CD4-positive, alpha-beta T cell (primary cell): ENCODE results near the gene PAPSS2. TPM values are rescaled to one million over a fixed set of nuclear protein-coding genes. Genes with fewer than 3 reads are reported as not detected.

Experiments
- ATAC-seq: fragments of 200-7000 bp; cut with Tn5 transposase; one replicate; pipeline ENCODE4 v1.10.0; 2022; ENCODE audit warnings: mild to moderate bottlenecking; ENCODE audit not compliant: poor library complexity
- CTCF ChIA-PET: fragments of 350-600 bp; sonication (Branson Sonifier 250); formaldehyde crosslinking; loops from one replicate; lab custom pipeline; 2021; ENCODE audit warnings: antibody characterized with exemption, inconsistent platforms; lab: Charles Lee
- POLR2A ChIA-PET: fragments of 350-600 bp; sonication (Branson Sonifier 250); formaldehyde crosslinking; loops from one replicate; lab custom pipeline; 2021; ENCODE audit warnings: antibody characterized with exemption, inconsistent platforms; lab: Charles Lee
- DNase-seq, 14 experiments: peaks; one replicate each; pipeline ENCODE4 v3.0.0-alpha.2; 2013 to 2020; ENCODE audit warnings: mixed read lengths in 2 of 14
- H3K27ac ChIP-seq, 2 donors: one replicate each; pipeline versions ENCODE4 v1.5.1 to v1.7.0; 2013; ENCODE audit warnings: low read length in 2 of 2, low read depth in 1 of 2, mild to moderate bottlenecking in 1 of 2
- H3K27me3 ChIP-seq, 2 experiments: 1 replicate in 1 of 2; 2 replicates in 1 of 2; pipeline versions ENCODE4 v1.6.1 to v1.7.0; 2013; ENCODE audit warnings: low read length in 2 of 2, control low read depth in 1 of 2, mild to moderate bottlenecking in 1 of 2, moderate library complexity in 1 of 2; ENCODE audit not compliant: insufficient read depth in 2 of 2, control insufficient read depth in 1 of 2
- H3K36me3 ChIP-seq: one replicate; pipeline ENCODE4 v1.6.1; 2013; ENCODE audit warnings: low read length, control low read depth; ENCODE audit not compliant: insufficient read depth
- H3K4me1 ChIP-seq: one replicate; pipeline ENCODE4 v1.6.1; 2013; ENCODE audit warnings: low read length, control low read depth; ENCODE audit not compliant: insufficient read depth
- H3K4me3 ChIP-seq: one replicate; pipeline ENCODE4 v1.5.1; 2013; ENCODE audit warnings: mild to moderate bottlenecking, low read length, moderate library complexity
- H3K9me3 ChIP-seq, 2 experiments: 1 replicate in 1 of 2; 2 replicates in 1 of 2; pipeline versions ENCODE4 v1.6.1 to v1.7.0; 2013; ENCODE audit warnings: low read length in 2 of 2, mild to moderate bottlenecking in 2 of 2, control low read depth in 1 of 2, moderate library complexity in 1 of 2; ENCODE audit not compliant: control insufficient read depth in 1 of 2, insufficient read depth in 1 of 2
- H3K27ac Mint-ChIP-seq: one replicate; pipeline ENCODE4 v1.8.0; 2020; ENCODE audit warnings: mixed read lengths
- H3K27me3 Mint-ChIP-seq: one replicate; pipeline ENCODE4 v1.8.0; 2021; ENCODE audit warnings: mixed read lengths
- H3K36me3 Mint-ChIP-seq: one replicate; pipeline ENCODE4 v1.8.0; 2021; ENCODE audit warnings: low read depth, mixed read lengths
- H3K4me1 Mint-ChIP-seq: one replicate; pipeline ENCODE4 v1.8.0; 2021; ENCODE audit warnings: low read depth, mixed read lengths
- H3K4me3 Mint-ChIP-seq: one replicate; pipeline ENCODE4 v1.8.0; 2020; ENCODE audit warnings: mild to moderate bottlenecking, mixed read lengths
- H3K9me3 Mint-ChIP-seq: one replicate; pipeline ENCODE4 v1.8.0; 2020; ENCODE audit warnings: mixed read lengths
- intact Hi-C, 2 experiments: fragments of 100-400 bp; cut with DNase I in 1 of 2; cut with micrococcal nuclease in 1 of 2; formaldehyde crosslinking; loops; one replicate each; pipeline versions ENCODE4 v1.15.1 to v1.9.0; 2023 to 2025; cut with DNase I, micrococcal nuclease
- total RNA-seq, 174 experiments: library from RNA in 2 of 174; stranded (reverse) in 2 of 174; gene quantifications; one replicate each; pipeline ENCODE4 v1.2.3 and lab custom pipeline; 2021 to 2026
- TF ChIP-seq, protein P1 (sequence below): fragments of 200-600 bp; IDR thresholded peaks from one replicate; pipeline ENCODE4 v1.8.0; 2022; ENCODE audit warnings: antibody characterized with exemption, mild to moderate bottlenecking

The PAPSS2 gene
- total RNA-seq, 2 experiments from 2014 or later, result not detected

DNA sequence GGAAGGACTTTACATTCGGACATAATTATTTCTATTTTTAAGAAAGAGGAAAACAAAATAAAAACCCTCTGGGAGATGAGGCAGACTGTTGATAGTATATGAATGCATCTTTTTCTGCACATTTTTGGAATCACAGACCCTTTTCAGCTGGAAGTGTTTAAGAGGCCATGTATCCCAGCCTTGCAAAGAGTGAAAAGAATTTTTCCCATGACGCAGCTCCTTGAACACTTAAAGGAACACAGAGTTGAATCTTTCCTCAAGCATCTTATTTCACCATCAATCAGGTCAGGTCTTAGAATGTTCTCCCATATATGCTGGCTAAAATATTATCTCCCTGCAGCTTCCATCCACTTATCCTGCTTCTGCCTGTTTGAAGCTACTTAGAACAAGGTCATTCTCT is 45.9 kb upstream of the PAPSS2 start:
- no peaks in the 10 kb centered on the region for H3K4me1 ChIP-seq
- CTCF ChIA-PET, result interaction anchor here (0.7 kb wide), 1 partner anchor 1047 kb away, joined by 4 read pairs; no protein-coding TSS in a partner anchor

DNA sequence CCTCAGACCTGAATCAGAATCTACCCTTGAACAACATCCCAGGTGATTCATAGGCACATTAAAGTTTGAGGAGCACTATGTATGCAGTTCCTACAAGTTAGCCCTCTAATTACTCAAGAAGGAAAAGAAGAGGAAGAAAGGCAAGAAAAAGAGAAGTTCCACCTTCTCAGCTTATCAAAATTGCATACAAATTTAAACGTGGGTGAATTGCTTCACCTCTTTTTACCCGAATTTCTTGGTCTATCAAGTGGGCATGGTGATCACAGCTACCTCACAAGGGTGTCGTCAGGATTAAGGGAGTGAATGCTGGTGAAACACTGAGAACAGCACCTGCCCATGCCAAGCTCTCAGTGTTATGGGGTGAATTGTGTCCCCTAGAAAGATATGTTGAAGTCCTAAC is 43.8 kb upstream of the PAPSS2 start:
- POLR2A ChIA-PET, result no interaction called here
- ATAC-seq, result no peak

More for the DNA sequence above, 45.9 kb upstream of the PAPSS2 start:
- Mint-ChIP-seq H3K9me3 (peaks cover 4% of the 10 kb centered on the region), H3K4me1 (no peaks in the 10 kb centered on the region), H3K27ac (no peak overlapping the region), H3K36me3 (no peaks in the 10 kb centered on the region), H3K4me3 (no peak overlapping the region), H3K27me3 (peaks cover 8% of the 10 kb centered on the region)
- no peak overlapping the region for H3K4me3 ChIP-seq
- H3K27me3 ChIP-seq, result peaks cover 0 to 4% of the 10 kb centered on the region in 2 experiments
- intact Hi-C loops, result loop anchor here in 1 of 2 experiments (2.0 kb wide), 1 partner anchor 21 kb away; no protein-coding TSS in a partner anchor
- H3K27ac ChIP-seq, result no peak overlapping the region
- no peak for DNase-seq
- peaks cover 0 to 6% of the 10 kb centered on the region in 2 experiments for H3K9me3 ChIP-seq
- TF ChIP-seq, protein P1, sequence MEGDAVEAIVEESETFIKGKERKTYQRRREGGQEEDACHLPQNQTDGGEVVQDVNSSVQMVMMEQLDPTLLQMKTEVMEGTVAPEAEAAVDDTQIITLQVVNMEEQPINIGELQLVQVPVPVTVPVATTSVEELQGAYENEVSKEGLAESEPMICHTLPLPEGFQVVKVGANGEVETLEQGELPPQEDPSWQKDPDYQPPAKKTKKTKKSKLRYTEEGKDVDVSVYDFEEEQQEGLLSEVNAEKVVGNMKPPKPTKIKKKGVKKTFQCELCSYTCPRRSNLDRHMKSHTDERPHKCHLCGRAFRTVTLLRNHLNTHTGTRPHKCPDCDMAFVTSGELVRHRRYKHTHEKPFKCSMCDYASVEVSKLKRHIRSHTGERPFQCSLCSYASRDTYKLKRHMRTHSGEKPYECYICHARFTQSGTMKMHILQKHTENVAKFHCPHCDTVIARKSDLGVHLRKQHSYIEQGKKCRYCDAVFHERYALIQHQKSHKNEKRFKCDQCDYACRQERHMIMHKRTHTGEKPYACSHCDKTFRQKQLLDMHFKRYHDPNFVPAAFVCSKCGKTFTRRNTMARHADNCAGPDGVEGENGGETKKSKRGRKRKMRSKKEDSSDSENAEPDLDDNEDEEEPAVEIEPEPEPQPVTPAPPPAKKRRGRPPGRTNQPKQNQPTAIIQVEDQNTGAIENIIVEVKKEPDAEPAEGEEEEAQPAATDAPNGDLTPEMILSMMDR, result no peak
- no peak for ATAC-seq
- POLR2A ChIA-PET, result no interaction called here
- H3K36me3 ChIP-seq, result no peaks in the 10 kb centered on the region

DNA sequence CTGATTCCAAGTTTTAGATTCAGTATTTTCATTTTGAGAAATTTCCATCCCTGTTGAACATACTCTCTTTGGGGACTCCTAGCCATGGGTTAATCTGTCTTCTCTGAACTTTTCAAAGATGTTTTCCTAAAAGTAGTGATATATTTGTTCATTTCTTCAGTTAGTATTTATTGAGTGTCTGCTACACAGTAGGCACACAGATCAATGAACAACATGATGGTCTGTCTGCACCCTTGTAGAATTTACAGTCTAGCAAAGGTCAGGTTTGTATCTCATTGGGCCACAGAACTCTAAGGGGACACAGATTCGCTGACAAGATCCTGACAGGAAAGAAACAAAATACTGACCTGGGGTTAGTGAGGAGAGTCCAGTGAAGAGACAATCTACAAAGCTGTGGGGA is 42.2 kb upstream of the PAPSS2 start:
- Mint-ChIP-seq H3K27ac (no peak overlapping the region), H3K36me3 (no peaks in the 10 kb centered on the region), H3K4me1 (no peaks in the 10 kb centered on the region), H3K27me3 (peaks cover 18% of the 10 kb centered on the region), H3K9me3 (no peaks in the 10 kb centered on the region), H3K4me3 (no peak overlapping the region)
- Histone ChIP-seq H3K9me3 (no peaks in the 10 kb centered on the region), H3K4me3 (no peak overlapping the region), H3K36me3 (no peaks in the 10 kb centered on the region), H3K27me3 (peaks cover 2 to 11% of the 10 kb centered on the region in 2 experiments), H3K4me1 (no peaks in the 10 kb centered on the region), H3K27ac (no peak overlapping the region)
- intact Hi-C loops, result no loop called here
- TF ChIP-seq, protein P1, result no peak
- ATAC-seq, result no peak
- ChIA-PET POLR2A (no interaction called here), CTCF (no interaction called here)
- no peak for DNase-seq

More for the DNA sequence above, 43.8 kb upstream of the PAPSS2 start:
- CTCF ChIA-PET, result no interaction called here
- TF ChIP-seq, protein P1, result no peak
- Histone ChIP-seq H3K4me3 (no peak overlapping the region), H3K27me3 (peaks cover 2 to 10% of the 10 kb centered on the region in 2 experiments), H3K4me1 (no peaks in the 10 kb centered on the region), H3K9me3 (peaks cover 0 to 6% of the 10 kb centered on the region in 2 experiments), H3K27ac (no peak overlapping the region), H3K36me3 (no peaks in the 10 kb centered on the region)
- peaks cover 2% of the 10 kb centered on the region for H3K9me3 Mint-ChIP-seq
- intact Hi-C loops, result no loop called here
- no peaks in the 10 kb centered on the region for H3K36me3 Mint-ChIP-seq
- H3K4me3 Mint-ChIP-seq, result no peak overlapping the region
- no peak overlapping the region for H3K27ac Mint-ChIP-seq
- DNase-seq, result no peak
- no peaks in the 10 kb centered on the region for H3K4me1 Mint-ChIP-seq
- H3K27me3 Mint-ChIP-seq, result peaks cover 16% of the 10 kb centered on the region
